ENCODE data around the gene TMEM203. TPM values are rescaled to one million over a fixed set of nuclear protein-coding genes. Genes with fewer than 3 reads are reported as not detected.

TMEM203 gene
- total RNA-seq, 2 experiments from 2014 or later: 42.9 to 58.2 TPM

DNA sequence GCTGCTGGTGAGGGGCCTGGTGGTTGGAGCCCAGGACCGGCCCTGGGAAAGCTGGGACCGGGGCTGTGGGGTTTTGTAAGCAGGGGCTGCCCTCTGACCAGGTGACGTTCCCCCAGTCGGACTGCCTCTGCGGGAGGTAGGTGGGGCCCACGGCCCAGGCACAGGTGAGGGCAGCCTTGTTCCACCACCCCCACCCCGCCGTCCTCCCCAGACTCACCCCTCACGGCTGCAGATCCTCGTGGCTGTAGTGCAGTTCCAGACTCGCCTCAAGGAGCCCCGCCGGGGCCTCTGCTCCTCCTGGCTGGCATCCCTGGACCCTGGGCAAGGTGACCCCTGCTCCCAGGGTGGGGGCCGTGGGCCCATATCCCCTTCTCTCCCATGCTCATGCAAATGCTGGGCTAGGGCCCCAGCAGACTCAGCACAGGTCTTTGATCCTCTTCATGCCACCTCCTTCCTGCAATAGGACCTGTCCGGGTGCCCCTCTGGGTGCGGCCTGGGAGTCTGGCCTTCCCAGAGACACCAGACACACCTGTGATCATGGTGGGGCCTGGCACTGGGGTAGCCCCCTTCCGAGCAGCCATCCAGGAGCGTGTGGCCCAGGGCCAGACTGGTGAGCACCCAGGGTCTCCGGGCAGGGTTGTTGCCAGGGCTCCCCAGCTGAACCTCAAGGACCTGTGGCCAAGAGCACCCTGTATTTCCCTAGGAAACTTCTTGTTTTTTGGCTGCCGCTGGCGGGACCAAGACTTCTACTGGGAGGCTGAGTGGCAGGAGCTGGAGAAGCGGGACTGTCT, 9.9 kb upstream of the TMEM203 start:
- intact Hi-C loops (cut with micrococcal nuclease; ENCODE audit: unreplicated experiment): no loop called here
- H3K9me3 ChIP-seq (ENCODE audit: low read length): no peaks in the 10 kb centered on the region
- peaks cover 58% of the 10 kb centered on the region for H3K36me3 ChIP-seq (ENCODE audit: insufficient read depth, low read length)
- H3K27ac ChIP-seq (ENCODE audit: low read depth, low read length, poor library complexity, severe bottlenecking): no peak overlapping the region
- H3K79me2 ChIP-seq (ENCODE audit: insufficient read depth, low read depth, low read length): no peaks in the 10 kb centered on the region
- H2AFZ ChIP-seq (ENCODE audit: low read length): no peak overlapping the region
- CTCF ChIA-PET (ENCODE audit: unreplicated experiment): no interaction called here
- no peaks in the 10 kb centered on the region for H3K9me2 ChIP-seq (ENCODE audit: insufficient read depth, low read length)
- no peak for DNase-seq (ENCODE audit: low spot score)
- H3K4me1 ChIP-seq (ENCODE audit: insufficient read depth, low read length, poor library complexity, severe bottlenecking): no peaks in the 10 kb centered on the region
- H3K4me3 ChIP-seq (ENCODE audit: low read depth, low read length, poor library complexity, severe bottlenecking): no peak overlapping the region
- H3K4me2 ChIP-seq (ENCODE audit: low read length): no peak overlapping the region
- no TSS peak for BruUV-seq (replicated peaks)
- no peaks in the 10 kb centered on the region for H4K20me1 ChIP-seq (ENCODE audit: insufficient read depth, low read length)
- POLR2A ChIA-PET: interaction anchor here (0.9 kb wide), 1 partner anchor 11 kb away, joined by 4 read pairs; no protein-coding TSS in a partner anchor
- TF ChIP-seq CTCF (conservative IDR thresholded peaks at IDR 0.05; ENCODE audit: low read length) (no peak), EZH2phosphoT487 (IDR thresholded peaks at IDR 0.05; ENCODE audit: borderline replicate concordance, low read depth, low read length) (no peak)

DNA sequence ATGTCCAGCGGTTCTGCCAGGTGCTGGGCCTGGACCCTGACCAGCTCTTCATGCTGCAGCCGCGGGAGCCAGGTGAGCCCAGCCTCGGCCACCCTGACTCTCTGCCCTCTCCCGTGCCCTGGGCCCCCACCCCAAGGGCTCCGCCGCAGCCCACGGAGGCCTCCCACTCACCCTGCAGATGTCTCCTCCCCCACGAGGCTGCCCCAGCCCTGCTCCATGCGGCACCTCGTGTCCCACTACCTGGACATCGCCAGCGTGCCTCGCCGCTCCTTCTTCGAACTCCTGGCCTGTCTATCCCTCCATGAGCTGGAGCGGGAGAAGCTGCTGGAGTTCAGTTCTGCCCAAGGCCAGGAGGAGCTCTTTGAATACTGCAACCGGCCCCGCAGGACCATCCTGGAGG, 9.2 kb upstream of the TMEM203 start:
- H3K4me3 ChIP-seq (ENCODE audit: low read depth, low read length, poor library complexity, severe bottlenecking): no peak overlapping the region
- no peak for TF ChIP-seq EZH2phosphoT487 (IDR thresholded peaks at IDR 0.05; ENCODE audit: borderline replicate concordance, low read depth, low read length)
- no peak for TF ChIP-seq CTCF (conservative IDR thresholded peaks at IDR 0.05; ENCODE audit: low read length)
- no TSS peak for BruUV-seq (replicated peaks)
- H2AFZ ChIP-seq (ENCODE audit: low read length): no peak overlapping the region
- H3K27ac ChIP-seq (ENCODE audit: low read depth, low read length, poor library complexity, severe bottlenecking): no peak overlapping the region
- no peak for DNase-seq (ENCODE audit: low spot score)
- ChIA-PET CTCF (ENCODE audit: unreplicated experiment) (no interaction called here), POLR2A (no interaction called here)
- H3K9me3 ChIP-seq (ENCODE audit: low read length): no peaks in the 10 kb centered on the region
- H3K79me2 ChIP-seq (ENCODE audit: insufficient read depth, low read depth, low read length): no peaks in the 10 kb centered on the region
- peaks cover 65% of the 10 kb centered on the region for H3K36me3 ChIP-seq (ENCODE audit: insufficient read depth, low read length)
- no peaks in the 10 kb centered on the region for H4K20me1 ChIP-seq (ENCODE audit: insufficient read depth, low read length)
- no peaks in the 10 kb centered on the region for H3K9me2 ChIP-seq (ENCODE audit: insufficient read depth, low read length)
- H3K4me1 ChIP-seq (ENCODE audit: insufficient read depth, low read length, poor library complexity, severe bottlenecking): no peaks in the 10 kb centered on the region
- no peak overlapping the region for H3K4me2 ChIP-seq (ENCODE audit: low read length)
- intact Hi-C loops (cut with micrococcal nuclease; ENCODE audit: unreplicated experiment): no loop called here
